PC-9 (cell line): ENCODE data around the gene CTIF. TPM values are rescaled to one million over a fixed set of nuclear protein-coding genes. Genes with fewer than 3 reads are reported as not detected.

Experiments
- BruUV-seq: library from RNA; stranded (reverse); fragments of 400-500 nt; replicated peaks from 2 replicates; lab custom pipeline; 2021; lab: Mats Ljungman, UMichigan
- CTCF ChIA-PET: fragments of 300-600 bp; sonication (Branson Sonifier 250); formaldehyde crosslinking; loops from one replicate; lab custom pipeline; 2022; ENCODE audit warnings: antibody characterized with exemption; lab: Charles Lee
- POLR2A ChIA-PET: fragments of 300-600 bp; sonication (Branson Sonifier 250); formaldehyde crosslinking; loops from one replicate; lab custom pipeline; 2022; ENCODE audit warnings: antibody characterized with exemption; ENCODE audit not compliant: unreplicated experiment; lab: Charles Lee
- DNase-seq, 2 experiments: peaks; one replicate each; pipeline versions ENCODE4 v3.0.0 to v3.0.0-alpha.2; 2015 to 2022; ENCODE audit warnings: mixed read lengths in 1 of 2
- H2AFZ ChIP-seq: fragments of 200-600 bp; sonication (generic); 2 replicates; pipeline ENCODE4 v1.8.1; 2017; ENCODE audit warnings: antibody characterized with exemption
- H3F3A ChIP-seq: fragments of 200-600 bp; sonication (generic); 2 replicates; pipeline ENCODE4 v1.8.1; 2017; ENCODE audit warnings: antibody characterized with exemption, mild to moderate bottlenecking, low read depth; ENCODE audit not compliant: insufficient read depth
- H3K27ac ChIP-seq: fragments of 200-600 bp; sonication (generic); 2 replicates; pipeline ENCODE4 v1.6.1; 2016; ENCODE audit warnings: mixed run types
- H3K27me3 ChIP-seq: fragments of 200-600 bp; sonication (generic); 2 replicates; pipeline ENCODE4 v1.6.1; 2016; ENCODE audit warnings: low read depth, mixed run types; ENCODE audit not compliant: insufficient read depth
- H3K36me3 ChIP-seq: fragments of 200-600 bp; sonication (generic); 2 replicates; pipeline ENCODE4 v1.6.1; 2016; ENCODE audit warnings: low read depth, mixed run types
- H3K4me1 ChIP-seq: fragments of 200-600 bp; sonication (generic); replicated peaks from 2 replicates; pipeline ENCODE4 v1.6.1; 2016; ENCODE audit warnings: mixed run types; ENCODE audit not compliant: insufficient read depth
- H3K4me2 ChIP-seq: fragments of 200-600 bp; sonication (generic); 2 replicates; pipeline ENCODE4 v1.6.1; 2017; ENCODE audit warnings: mixed run types
- H3K4me3 ChIP-seq: fragments of 200-600 bp; sonication (generic); 2 replicates; pipeline ENCODE4 v1.6.1; 2016; ENCODE audit warnings: mixed run types
- H3K79me2 ChIP-seq: fragments of 200-600 bp; sonication (generic); 2 replicates; pipeline ENCODE4 v1.6.1; 2017; ENCODE audit warnings: low read depth, mixed run types
- H3K9me2 ChIP-seq: fragments of 200-600 bp; sonication (generic); 2 replicates; pipeline ENCODE4 v1.8.1; 2017; ENCODE audit warnings: mild to moderate bottlenecking; ENCODE audit not compliant: insufficient read depth
- H3K9me3 ChIP-seq: fragments of 200-600 bp; sonication (generic); 2 replicates; pipeline ENCODE4 v1.8.1; 2016; ENCODE audit warnings: low read depth; ENCODE audit not compliant: insufficient read depth
- H4K20me1 ChIP-seq: fragments of 200-600 bp; sonication (generic); 2 replicates; pipeline ENCODE4 v1.8.1; 2017; ENCODE audit not compliant: insufficient read depth
- EZH2 ChIP-seq: fragments of 200-600 bp; sonication (generic); IDR thresholded peaks from 2 replicates; pipeline ENCODE4 v1.8.0; 2017; ENCODE audit warnings: antibody characterized with exemption, low read depth
- intact Hi-C: fragments of 100-400 bp; cut with micrococcal nuclease; formaldehyde crosslinking; loops from one replicate; pipeline ENCODE4 v1.10.0; 2022; ENCODE audit not compliant: unreplicated experiment
- total RNA-seq: library from RNA; stranded (reverse); gene quantifications from 2 replicates; pipeline ENCODE4 v1.2.3, GENCODE V29; 2021
- TF ChIP-seq, protein P1 (sequence below): fragments of 200-600 bp; sonication (generic); conservative IDR thresholded peaks from 2 replicates; pipeline ENCODE4 v1.6.1; 2017; ENCODE audit warnings: mixed run types, antibody characterized with exemption, mild to moderate bottlenecking, moderate library complexity

CTIF gene
- total RNA-seq, 1 experiment from 2014 or later: 26.2 TPM

DNA sequence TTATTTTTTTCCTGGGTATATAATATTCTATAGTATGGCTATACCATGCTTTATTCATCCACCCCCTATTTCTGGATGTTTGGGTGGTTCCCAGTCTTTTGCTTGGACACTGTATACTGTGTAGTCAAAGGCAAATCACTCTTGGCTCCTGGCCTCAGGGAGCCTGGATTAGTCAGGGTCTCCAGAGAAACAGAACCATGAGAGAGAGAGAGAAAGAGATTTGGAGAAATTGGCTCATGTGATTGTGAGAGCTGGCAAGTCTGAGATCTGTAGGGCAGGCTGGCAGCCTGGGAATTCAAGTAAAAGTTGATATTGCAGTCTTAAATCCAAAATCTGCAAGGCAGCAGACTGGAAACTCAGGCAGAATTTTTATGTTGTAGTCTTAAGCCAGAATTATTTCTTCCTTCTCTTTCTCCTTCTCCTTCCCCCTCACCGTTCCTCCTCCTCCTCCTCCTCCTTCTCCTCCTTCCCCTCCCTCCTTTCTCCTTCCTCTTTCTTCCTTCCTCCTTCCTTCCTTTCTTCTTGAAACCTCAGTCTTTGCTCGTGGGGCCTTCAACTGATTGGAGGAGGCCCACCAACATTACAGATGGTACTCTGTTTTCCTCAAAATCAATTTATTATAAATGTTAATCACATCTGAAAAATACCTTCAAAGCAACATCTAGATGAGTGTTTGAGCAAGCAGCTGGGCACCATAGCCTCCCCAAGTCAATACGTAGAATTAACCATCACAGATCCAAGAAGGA lies 33.0 kb downstream of the CTIF start:
- H3K27me3 ChIP-seq: no peaks in the 10 kb centered on the region
- POLR2A ChIA-PET: no interaction called here

DNA sequence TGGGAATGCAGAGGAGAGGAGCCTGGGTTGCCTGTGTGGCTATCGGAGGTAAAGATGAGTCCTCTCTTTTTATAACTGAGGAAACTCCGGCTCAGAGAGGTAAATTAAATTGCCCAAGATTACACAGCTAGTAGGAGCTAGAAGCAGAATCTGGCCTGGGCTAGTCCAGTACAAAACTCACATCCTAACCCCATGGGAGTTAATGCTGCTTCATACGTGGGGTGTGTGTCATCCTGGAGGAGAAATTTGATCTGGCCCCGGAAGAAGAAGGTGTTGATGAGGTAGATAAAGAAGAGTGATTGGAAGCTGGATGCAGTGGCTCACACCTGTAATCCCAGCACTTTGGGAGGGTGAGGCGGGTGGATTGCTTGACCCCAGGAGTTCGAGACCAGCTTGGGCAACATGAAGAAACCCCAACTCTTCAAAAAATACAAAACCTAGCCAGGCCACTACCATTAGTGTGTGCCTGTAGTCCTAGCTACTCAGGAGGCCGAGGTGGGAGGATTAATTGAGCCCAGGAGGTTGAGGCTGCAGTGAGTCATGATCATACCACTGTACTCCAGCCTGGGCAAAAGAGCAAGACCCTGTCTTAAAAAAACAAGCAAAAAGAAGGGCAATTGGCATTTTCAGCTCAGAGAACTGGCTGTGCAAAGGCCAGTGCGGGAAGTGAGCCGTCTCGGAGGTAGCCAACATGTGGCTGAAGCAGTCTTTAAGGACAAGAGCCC lies 33.7 kb downstream of the CTIF start:
- H3K79me2 ChIP-seq: no peaks in the 10 kb centered on the region
- no peaks in the 10 kb centered on the region for H3K9me3 ChIP-seq
- no peaks in the 10 kb centered on the region for H3K9me2 ChIP-seq
- intact Hi-C loops: no loop called here
- no peak overlapping the region for H2AFZ ChIP-seq
- no peaks in the 10 kb centered on the region for H3K4me1 ChIP-seq
- no peak overlapping the region for H3K27ac ChIP-seq
- no peaks in the 10 kb centered on the region for H3K27me3 ChIP-seq
- no peaks in the 10 kb centered on the region for H4K20me1 ChIP-seq
- no peak for DNase-seq
- no peak for TF ChIP-seq EZH2
- TF ChIP-seq, protein P1, sequence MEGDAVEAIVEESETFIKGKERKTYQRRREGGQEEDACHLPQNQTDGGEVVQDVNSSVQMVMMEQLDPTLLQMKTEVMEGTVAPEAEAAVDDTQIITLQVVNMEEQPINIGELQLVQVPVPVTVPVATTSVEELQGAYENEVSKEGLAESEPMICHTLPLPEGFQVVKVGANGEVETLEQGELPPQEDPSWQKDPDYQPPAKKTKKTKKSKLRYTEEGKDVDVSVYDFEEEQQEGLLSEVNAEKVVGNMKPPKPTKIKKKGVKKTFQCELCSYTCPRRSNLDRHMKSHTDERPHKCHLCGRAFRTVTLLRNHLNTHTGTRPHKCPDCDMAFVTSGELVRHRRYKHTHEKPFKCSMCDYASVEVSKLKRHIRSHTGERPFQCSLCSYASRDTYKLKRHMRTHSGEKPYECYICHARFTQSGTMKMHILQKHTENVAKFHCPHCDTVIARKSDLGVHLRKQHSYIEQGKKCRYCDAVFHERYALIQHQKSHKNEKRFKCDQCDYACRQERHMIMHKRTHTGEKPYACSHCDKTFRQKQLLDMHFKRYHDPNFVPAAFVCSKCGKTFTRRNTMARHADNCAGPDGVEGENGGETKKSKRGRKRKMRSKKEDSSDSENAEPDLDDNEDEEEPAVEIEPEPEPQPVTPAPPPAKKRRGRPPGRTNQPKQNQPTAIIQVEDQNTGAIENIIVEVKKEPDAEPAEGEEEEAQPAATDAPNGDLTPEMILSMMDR: no peak
- no peak overlapping the region for H3K4me2 ChIP-seq
- POLR2A ChIA-PET: no interaction called here
- H3K4me3 ChIP-seq: no peak overlapping the region
- H3F3A ChIP-seq: no peaks in the 10 kb centered on the region
- BruUV-seq: no TSS peak
- CTCF ChIA-PET: no interaction called here
- H3K36me3 ChIP-seq: no peaks in the 10 kb centered on the region

More for the DNA sequence above, 33.0 kb downstream of the CTIF start:
- no peaks in the 10 kb centered on the region for H4K20me1 ChIP-seq
- no peak for DNase-seq
- H3F3A ChIP-seq: no peaks in the 10 kb centered on the region
- no peaks in the 10 kb centered on the region for H3K4me1 ChIP-seq
- no peak overlapping the region for H2AFZ ChIP-seq
- H3K27ac ChIP-seq: no peak overlapping the region
- CTCF ChIA-PET: no interaction called here
- H3K4me3 ChIP-seq: no peak overlapping the region
- H3K9me2 ChIP-seq: no peaks in the 10 kb centered on the region
- H3K9me3 ChIP-seq: no peaks in the 10 kb centered on the region
- BruUV-seq: no TSS peak
- H3K36me3 ChIP-seq: no peaks in the 10 kb centered on the region
- TF ChIP-seq, protein P1: no peak
- TF ChIP-seq EZH2: no peak
- H3K4me2 ChIP-seq: no peak overlapping the region
- H3K79me2 ChIP-seq: no peaks in the 10 kb centered on the region
- intact Hi-C loops: no loop called here

DNA sequence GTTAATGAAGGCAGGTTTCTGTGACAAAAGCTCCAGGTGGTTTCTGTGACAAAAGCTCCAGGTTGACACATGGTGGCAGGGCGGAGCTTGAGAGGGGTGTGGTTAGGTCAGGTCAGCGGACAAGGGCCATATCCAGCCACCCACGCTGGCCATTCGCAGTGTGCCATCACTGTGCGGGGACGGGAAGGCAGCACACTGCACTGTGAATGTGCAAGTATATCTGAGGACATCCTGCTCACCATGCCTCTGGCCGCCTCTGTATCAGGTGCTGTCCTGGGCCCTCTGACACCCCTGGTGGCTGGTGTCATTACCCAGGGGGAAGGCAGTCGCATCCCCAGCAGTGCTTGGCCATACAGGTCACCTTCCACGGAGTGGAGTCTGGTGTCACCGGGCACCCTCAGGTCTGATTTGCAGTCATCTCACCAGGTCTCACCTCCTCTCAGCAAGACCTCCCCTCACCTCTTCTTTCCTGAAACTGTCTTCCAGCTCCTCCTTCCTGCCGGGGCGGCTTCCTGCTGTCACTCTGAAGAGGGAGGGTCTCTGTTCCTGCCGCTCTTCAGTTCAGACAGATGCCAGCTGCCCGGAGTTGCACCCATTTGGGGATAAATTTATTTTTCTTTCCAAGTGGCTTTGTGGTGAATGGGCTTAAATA lies 34.9 kb downstream of the CTIF start:
- Histone ChIP-seq H3K27me3 (no peaks in the 10 kb centered on the region), H4K20me1 (no peaks in the 10 kb centered on the region), H3K27ac (no peak overlapping the region), H3F3A (no peaks in the 10 kb centered on the region), H3K4me3 (no peak overlapping the region), H3K9me3 (no peaks in the 10 kb centered on the region), H2AFZ (no peak overlapping the region), H3K36me3 (no peaks in the 10 kb centered on the region), H3K9me2 (no peaks in the 10 kb centered on the region), H3K4me1 (no peaks in the 10 kb centered on the region), H3K79me2 (no peaks in the 10 kb centered on the region), H3K4me2 (no peak overlapping the region)
- intact Hi-C loops: no loop called here
- CTCF ChIA-PET: no interaction called here
- BruUV-seq: no TSS peak
- POLR2A ChIA-PET: interaction anchor here (0.6 kb wide), 1 partner anchor 98 kb away, joined by 4 read pairs; no protein-coding TSS in a partner anchor
- no peak for TF ChIP-seq EZH2
- TF ChIP-seq, protein P1: no peak
- no peak for DNase-seq
